ENCODE measurements around the gene MYBPC2.
A peak's percentile ranks its signal among the peaks of the same experiment; 100 is the strongest.

Gene MYBPC2

GRCh38 chr19:50500060-50500752 is 67.5 kb downstream of the MYBPC2 start:
- Histone ChIP-seq H3K27ac (ENCODE audit: low read length) (no peak overlapping the region), H4K20me1 (ENCODE audit: insufficient read depth, low read length) (no peaks in the 10 kb centered on the region; the same call in 1 of the 2 replicates), H3K4me1 (ENCODE audit: insufficient read depth, low read length) (no peaks in the 10 kb centered on the region), H3K9ac (ENCODE audit: low read depth, low read length) (no peak overlapping the region), H3K27me3 (ENCODE audit: insufficient read depth, low read length, poor library complexity) (no peaks in the 10 kb centered on the region), H3K4me2 (ENCODE audit: insufficient read depth, low read length) (no peak overlapping the region), H3K36me3 (ENCODE audit: insufficient read depth, low read length) (no peaks in the 10 kb centered on the region), H3K79me2 (ENCODE audit: insufficient read depth, low read length) (no peaks in the 10 kb centered on the region), H2AFZ (ENCODE audit: low read depth, low read length) (no peak overlapping the region), H3K4me3 (ENCODE audit: low read depth in 1 of 2, low read length in 2 of 2) (no peak overlapping the region), H3K9me3 (ENCODE audit: insufficient read depth, low read length, severe bottlenecking) (no peaks in the 10 kb centered on the region)
- no peak for TF ChIP-seq CTCF (IDR thresholded peaks at IDR 0.05; ENCODE audit: borderline replicate concordance, extremely low read depth, low read length, poor library complexity, severe bottlenecking)
- no peak for TF ChIP-seq EZH2 (IDR thresholded peaks at IDR 0.05; ENCODE audit: borderline replicate concordance, low read depth, low read length, severe bottlenecking)
- ATAC-seq (ENCODE audit: insufficient read depth, low read depth) (peak; percentile 33; the same call in 1 of the 3 replicates), DNase-seq (no peak)

DNA sequence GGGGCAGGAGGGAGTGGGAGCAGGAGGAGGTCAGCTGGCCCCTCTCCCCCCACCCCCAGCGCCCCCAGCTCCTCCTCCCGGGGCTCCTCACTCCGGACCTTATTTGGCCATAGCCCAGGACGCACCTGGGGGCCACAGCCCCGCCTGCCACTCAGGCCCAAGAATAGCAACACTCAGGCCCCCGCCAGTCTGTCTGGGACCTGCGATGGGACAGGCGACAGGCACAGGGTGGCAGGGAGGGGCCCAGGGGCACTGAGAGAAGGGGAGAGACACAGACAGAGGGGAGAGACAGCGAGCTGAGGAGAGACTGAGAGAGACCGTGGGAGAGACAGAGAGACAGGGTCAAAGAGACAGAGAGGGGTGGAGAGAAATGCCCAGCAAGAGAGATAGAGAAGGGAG is 68.1 kb downstream of the MYBPC2 start:
- ATAC-seq (ENCODE audit: insufficient read depth, low read depth), result no peak
- H3K9ac ChIP-seq (ENCODE audit: low read depth, low read length), result no peak overlapping the region
- TF ChIP-seq EZH2 (IDR thresholded peaks at IDR 0.05; ENCODE audit: borderline replicate concordance, low read depth, low read length, severe bottlenecking), result no peak
- no peak for TF ChIP-seq CTCF (IDR thresholded peaks at IDR 0.05; ENCODE audit: borderline replicate concordance, extremely low read depth, low read length, poor library complexity, severe bottlenecking)
- H3K27ac ChIP-seq (ENCODE audit: low read length), result no peak overlapping the region
- no peaks in the 10 kb centered on the region for H3K27me3 ChIP-seq (ENCODE audit: insufficient read depth, low read length, poor library complexity)
- no peaks in the 10 kb centered on the region for H3K79me2 ChIP-seq (ENCODE audit: insufficient read depth, low read length)
- no peak overlapping the region for H3K4me3 ChIP-seq (ENCODE audit: low read depth in 1 of 2, low read length in 2 of 2)
- H4K20me1 ChIP-seq (ENCODE audit: insufficient read depth, low read length), result no peaks in the 10 kb centered on the region; the same call in 1 of the 2 replicates
- H3K4me2 ChIP-seq (ENCODE audit: insufficient read depth, low read length), result no peak overlapping the region
- no peaks in the 10 kb centered on the region for H3K4me1 ChIP-seq (ENCODE audit: insufficient read depth, low read length)
- no peaks in the 10 kb centered on the region for H3K36me3 ChIP-seq (ENCODE audit: insufficient read depth, low read length)
- H3K9me3 ChIP-seq (ENCODE audit: insufficient read depth, low read length, severe bottlenecking), result no peaks in the 10 kb centered on the region
- DNase-seq, result no peak
- H2AFZ ChIP-seq (ENCODE audit: low read depth, low read length), result no peak overlapping the region

GRCh38 chr19:50501186-50501567 is 68.5 kb downstream of the MYBPC2 start:
- Histone ChIP-seq H4K20me1 (ENCODE audit: insufficient read depth, low read length) (no peaks in the 10 kb centered on the region; the same call in 1 of the 2 replicates), H3K9me3 (ENCODE audit: insufficient read depth, low read length, severe bottlenecking) (no peaks in the 10 kb centered on the region), H3K27ac (ENCODE audit: low read length) (no peak overlapping the region), H3K36me3 (ENCODE audit: insufficient read depth, low read length) (no peaks in the 10 kb centered on the region), H3K9ac (ENCODE audit: low read depth, low read length) (no peak overlapping the region), H3K4me2 (ENCODE audit: insufficient read depth, low read length) (no peak overlapping the region), H3K4me1 (ENCODE audit: insufficient read depth, low read length) (no peaks in the 10 kb centered on the region), H3K79me2 (ENCODE audit: insufficient read depth, low read length) (no peaks in the 10 kb centered on the region), H3K27me3 (ENCODE audit: insufficient read depth, low read length, poor library complexity) (no peaks in the 10 kb centered on the region), H3K4me3 (ENCODE audit: low read depth in 1 of 2, low read length in 2 of 2) (no peak overlapping the region), H2AFZ (ENCODE audit: low read depth, low read length) (no peak overlapping the region)
- ATAC-seq (ENCODE audit: insufficient read depth, low read depth), result no peak
- TF ChIP-seq EZH2 (IDR thresholded peaks at IDR 0.05; ENCODE audit: borderline replicate concordance, low read depth, low read length, severe bottlenecking) (no peak), CTCF (IDR thresholded peaks at IDR 0.05; ENCODE audit: borderline replicate concordance, extremely low read depth, low read length, poor library complexity, severe bottlenecking) (no peak)
- no peak for DNase-seq
